HG02623 (cell line): ENCODE results near the gene TRIM66.

Experiments used
- ATAC-seq: cut with Tn5 transposase; IDR thresholded peaks from one replicate; pipeline ENCODE4 v1.9.1; 2021; ENCODE audit warnings: moderate library complexity; ENCODE audit not compliant: unreplicated experiment

Gene TRIM66, protein sequence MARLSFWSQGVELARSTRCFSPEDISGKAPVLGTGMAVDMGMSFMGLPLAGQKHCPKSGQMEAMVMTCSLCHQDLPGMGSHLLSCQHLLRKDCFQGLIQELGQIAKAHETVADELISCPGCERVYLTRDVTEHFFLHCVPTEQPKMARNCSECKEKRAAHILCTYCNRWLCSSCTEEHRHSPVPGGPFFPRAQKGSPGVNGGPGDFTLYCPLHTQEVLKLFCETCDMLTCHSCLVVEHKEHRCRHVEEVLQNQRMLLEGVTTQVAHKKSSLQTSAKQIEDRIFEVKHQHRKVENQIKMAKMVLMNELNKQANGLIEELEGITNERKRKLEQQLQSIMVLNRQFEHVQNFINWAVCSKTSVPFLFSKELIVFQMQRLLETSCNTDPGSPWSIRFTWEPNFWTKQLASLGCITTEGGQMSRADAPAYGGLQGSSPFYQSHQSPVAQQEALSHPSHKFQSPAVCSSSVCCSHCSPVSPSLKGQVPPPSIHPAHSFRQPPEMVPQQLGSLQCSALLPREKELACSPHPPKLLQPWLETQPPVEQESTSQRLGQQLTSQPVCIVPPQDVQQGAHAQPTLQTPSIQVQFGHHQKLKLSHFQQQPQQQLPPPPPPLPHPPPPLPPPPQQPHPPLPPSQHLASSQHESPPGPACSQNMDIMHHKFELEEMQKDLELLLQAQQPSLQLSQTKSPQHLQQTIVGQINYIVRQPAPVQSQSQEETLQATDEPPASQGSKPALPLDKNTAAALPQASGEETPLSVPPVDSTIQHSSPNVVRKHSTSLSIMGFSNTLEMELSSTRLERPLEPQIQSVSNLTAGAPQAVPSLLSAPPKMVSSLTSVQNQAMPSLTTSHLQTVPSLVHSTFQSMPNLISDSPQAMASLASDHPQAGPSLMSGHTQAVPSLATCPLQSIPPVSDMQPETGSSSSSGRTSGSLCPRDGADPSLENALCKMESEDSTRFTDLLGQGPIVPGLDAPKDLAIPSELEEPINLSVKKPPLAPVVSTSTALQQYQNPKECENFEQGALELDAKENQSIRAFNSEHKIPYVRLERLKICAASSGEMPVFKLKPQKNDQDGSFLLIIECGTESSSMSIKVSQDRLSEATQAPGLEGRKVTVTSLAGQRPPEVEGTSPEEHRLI (N-terminal part only)

GRCh38 chr11:8682303-8683114 lies at the start of gene TRIM66, which contains the start of gene RPL27A:
TSS of gene TRIM66 (minus strand) at chr11:8682665. CDS start at chr11:8672274, 10,391 bp downstream.
TSS of gene RPL27A (plus strand) at chr11:8682792. CDS start at chr11:8682814, 22 bp downstream.
- ATAC-seq: peak; percentile 95

DNA sequence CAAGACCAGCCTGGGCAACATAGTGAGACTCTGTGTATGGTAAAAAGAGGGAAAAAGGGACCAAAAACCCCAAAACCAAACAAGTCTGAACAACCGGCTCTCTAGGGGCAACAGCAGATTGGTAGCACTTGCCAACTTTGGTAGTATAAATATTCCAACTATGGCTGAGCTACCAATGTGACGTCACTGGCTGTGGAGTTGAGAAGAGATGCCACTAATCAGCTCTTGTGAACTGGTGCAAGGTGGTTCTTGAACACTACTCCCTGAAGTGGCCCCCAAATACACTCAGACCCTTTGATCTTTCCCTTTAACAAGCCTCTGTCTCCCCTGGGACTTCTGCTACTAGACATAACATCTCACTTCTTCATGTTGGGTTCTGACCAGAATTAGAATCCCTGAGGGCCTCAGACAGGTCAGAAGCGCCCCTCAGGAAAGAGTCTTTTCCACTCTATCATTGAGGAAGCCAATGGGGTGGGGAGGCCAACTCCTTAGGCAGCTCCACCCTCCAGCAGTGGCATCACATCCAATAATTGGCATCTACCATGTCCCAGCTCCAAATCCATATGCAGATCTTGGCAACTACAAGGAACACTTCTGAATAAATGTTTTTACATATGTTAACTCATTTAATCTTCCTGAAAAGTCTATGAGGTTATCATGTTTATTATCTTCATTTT lies 49.3 kb upstream of the TRIM66 start:
- ATAC-seq: no peak

GRCh38 chr11:8730697-8731020 lies 48.2 kb upstream of the TRIM66 start:
- no peak for ATAC-seq

DNA sequence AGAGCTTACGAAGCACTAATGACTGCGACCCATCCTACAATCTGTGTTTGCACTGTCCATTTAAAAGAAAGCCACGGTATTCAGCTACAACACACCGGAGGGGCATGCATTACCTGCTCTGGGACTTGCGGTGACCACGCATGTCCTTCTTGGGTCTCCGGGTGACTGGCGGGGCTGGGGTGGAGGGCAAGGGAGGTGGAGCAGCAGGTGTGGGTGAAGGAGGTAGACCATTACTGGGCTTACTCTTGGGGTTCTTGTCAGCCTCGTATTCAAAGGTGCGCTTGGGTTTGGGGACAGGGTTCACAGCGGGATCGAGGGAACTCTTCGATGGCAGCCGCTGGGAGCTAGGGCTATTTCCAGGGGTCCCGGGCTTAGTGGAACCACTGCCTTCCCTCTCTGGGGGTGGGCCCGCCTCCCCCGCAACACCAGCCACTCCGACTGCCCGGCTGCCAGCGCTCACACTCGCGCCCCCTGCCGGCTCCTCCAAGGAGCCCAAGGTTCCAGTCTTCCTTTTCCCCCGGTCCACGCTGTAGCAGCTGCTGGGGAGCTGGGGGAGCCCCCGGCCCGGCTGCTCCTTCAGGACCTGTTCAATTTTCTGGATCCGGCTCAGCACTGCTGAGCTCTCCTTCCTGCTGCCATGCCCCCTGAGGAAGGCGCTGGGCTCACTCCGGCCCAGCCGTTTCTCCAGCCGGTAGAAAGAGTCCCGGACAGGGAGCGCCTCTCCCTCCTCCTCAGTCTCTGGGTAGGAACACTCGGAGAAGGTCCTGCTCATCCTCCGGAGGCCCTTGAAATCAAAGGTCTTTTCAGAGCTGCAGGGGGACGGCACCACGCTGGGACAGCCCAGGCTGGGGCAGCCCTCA lies 47.6 kb upstream of the TRIM66 start:
- ATAC-seq: no peak

DNA sequence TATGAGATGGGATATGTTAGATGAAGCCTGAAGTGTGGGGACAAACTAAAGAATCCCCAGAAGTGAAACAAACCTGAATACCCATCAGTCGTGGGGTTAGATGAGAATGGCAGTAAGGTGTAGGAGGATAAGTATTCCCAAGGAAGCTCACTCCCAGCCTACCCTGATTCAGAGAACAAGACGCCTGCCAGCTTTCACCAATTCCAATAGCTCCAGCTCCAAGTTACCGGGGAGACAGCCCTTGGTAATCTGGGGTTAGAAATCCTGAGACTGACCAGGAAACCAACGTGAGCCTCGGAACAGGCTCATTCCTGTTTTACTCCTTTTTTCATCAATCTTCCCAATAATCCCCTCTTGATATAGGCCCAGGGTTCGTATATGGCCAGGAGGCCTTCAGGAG lies 46.6 kb upstream of the TRIM66 start:
- ATAC-seq: no peak

GRCh38 chr11:8728563-8728962 lies 46.1 kb upstream of the TRIM66 start:
- no peak for ATAC-seq

- no peak for ATAC-seq
Measured at GRCh38 chr11:8726395-8726794, 43.9 kb upstream of the TRIM66 start.

- ATAC-seq: no peak
Measured at GRCh38 chr11:8724682-8725081, 42.2 kb upstream of the TRIM66 start.

- no peak for ATAC-seq
Measured at GRCh38 chr11:8723711-8724110, 41.2 kb upstream of the TRIM66 start.

DNA sequence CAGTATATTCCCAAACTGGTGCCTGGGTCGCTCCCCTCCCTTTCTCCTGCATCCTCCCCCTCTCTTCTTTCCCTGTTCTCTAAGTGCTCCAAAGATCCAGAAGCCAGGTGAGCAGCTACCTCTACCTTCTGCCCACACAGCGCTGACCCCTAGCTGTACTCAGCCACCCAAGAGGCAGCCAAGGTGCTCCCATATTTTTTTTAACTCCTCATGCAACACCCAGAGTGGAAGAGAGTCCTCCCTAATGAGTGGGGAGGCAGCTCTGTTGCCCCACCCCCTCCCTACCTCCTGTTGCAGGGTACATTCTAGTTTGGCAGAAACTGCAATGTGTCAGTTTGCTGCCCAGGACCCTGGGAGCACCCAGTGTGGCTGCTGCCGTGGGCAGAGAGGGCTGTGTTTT lies 40.3 kb upstream of the TRIM66 start:
- no peak for ATAC-seq

- no peak for ATAC-seq
Measured at GRCh38 chr11:8721609-8722500, 39.4 kb upstream of the TRIM66 start.

- ATAC-seq: no peak
Measured at GRCh38 chr11:8720868-8721608, 38.6 kb upstream of the TRIM66 start.

DNA sequence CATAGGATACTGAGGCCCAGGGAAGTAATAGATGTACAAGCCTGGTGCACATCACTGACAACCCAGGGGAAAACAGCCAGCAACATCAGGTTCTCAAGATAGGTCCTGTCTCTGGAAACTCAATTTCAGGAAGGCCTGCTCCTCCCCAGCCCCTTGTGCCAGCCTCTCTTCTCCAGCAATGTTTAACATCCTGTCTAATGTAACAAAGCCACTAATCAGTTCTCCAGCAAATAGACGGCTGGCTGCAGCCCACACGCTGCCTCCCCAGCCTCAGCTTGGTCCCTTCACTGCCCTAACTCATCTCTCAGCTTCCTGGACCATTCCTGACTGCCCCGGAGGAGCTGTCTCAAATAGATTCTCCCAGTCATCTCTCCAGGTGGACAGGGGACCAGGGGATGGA lies 37.9 kb upstream of the TRIM66 start:
- no peak for ATAC-seq

GRCh38 chr11:8719721-8720120 lies 37.3 kb upstream of the TRIM66 start:
- ATAC-seq: no peak

GRCh38 chr11:8719211-8719649 lies 36.8 kb upstream of the TRIM66 start:
- no peak for ATAC-seq

DNA sequence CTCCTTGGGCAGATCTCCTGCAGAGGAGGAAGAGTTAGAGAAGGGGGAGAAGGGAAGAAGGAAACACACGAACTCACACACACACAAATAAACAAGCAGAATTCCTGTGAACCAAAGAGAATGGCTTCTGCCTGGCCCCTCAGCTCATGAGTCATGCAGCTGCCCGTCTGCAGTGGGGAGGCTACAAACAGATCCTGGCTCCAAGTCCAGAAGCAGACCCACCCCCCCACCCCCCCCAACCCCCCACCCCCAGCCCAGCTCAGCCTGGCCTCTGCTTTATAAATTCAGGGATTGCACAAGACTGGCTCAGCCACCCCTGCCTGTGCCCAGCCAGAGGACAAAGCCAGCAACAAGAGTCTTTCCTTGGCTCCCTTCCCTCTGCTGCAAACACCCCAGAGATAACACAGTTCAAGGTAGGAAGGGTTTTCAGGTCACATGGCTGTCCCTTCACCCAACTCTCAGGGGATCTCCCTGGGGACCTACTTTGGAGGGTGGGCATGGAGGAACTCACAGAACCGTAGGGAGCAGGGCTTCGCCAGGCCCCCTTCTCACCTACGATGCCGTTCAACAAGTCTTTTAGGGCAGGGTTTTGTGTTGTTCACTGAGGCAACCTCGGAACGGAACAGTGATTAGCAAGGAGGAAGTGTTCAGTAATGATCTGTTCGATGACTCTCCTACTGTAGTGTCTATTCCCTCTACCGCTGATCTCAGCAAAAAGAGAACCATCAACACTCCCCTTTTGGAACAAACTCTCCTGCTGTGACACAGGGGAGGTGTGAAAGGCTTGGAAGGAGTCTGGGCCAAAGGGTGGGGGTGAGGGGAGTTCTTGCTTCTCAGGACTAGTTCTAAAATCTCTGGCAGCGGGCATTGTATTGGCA lies 35.6 kb upstream of the TRIM66 start:
- no peak for ATAC-seq

- no peak for ATAC-seq
Measured at GRCh38 chr11:8717544-8717875, 35.0 kb upstream of the TRIM66 start.
